ENCODE data around the gene KLHL40. TPM values are rescaled to one million over a fixed set of nuclear protein-coding genes. Genes with fewer than 3 reads are reported as not detected.

KLHL40 gene, protein sequence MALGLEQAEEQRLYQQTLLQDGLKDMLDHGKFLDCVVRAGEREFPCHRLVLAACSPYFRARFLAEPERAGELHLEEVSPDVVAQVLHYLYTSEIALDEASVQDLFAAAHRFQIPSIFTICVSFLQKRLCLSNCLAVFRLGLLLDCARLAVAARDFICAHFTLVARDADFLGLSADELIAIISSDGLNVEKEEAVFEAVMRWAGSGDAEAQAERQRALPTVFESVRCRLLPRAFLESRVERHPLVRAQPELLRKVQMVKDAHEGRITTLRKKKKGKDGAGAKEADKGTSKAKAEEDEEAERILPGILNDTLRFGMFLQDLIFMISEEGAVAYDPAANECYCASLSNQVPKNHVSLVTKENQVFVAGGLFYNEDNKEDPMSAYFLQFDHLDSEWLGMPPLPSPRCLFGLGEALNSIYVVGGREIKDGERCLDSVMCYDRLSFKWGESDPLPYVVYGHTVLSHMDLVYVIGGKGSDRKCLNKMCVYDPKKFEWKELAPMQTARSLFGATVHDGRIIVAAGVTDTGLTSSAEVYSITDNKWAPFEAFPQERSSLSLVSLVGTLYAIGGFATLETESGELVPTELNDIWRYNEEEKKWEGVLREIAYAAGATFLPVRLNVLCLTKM
- total RNA-seq: 179 TPM

DNA sequence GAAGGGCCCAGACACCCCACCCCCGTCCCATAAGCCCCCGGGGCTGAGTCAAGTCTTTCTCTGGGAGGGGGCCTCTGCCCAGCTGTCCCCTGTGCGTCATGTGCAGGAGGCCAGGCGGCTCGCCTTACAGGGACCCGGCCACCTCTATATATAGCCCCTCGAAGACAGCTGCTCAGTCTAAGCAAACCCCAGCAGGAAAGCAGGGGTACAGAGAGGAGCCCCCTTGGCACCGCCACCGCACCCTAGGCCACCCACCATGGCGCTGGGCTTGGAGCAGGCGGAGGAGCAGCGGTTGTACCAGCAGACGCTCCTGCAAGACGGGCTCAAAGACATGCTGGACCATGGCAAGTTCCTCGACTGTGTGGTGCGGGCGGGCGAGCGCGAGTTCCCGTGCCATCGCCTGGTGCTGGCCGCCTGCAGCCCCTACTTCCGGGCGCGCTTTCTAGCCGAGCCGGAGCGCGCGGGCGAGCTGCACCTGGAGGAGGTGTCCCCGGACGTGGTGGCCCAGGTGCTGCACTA is at the start of gene KLHL40:
Gene KLHL40, plus strand, starts transcription at position 175 of the 519 bp plus-strand sequence. Its CDS starts 82 bp downstream, at position 257.
- Histone ChIP-seq H3K27me3 (ENCODE audit: control insufficient read depth in 3 of 3, insufficient read depth in 3 of 3, low read length in 3 of 3) (peaks cover 0 to 6% (median 0%) of the 10 kb centered on the region in 3 donors), H3K4me3 (ENCODE audit: low read length in 3 of 3) (peak within 1 kb of the TSS; percentile 71 to 97 (median 77)), H3K9me3 (ENCODE audit: control insufficient read depth in 3 of 3, low read length in 3 of 3) (no peaks in the 10 kb centered on the region), H3K27ac (ENCODE audit: low read depth, low read length) (peak within 1 kb of the TSS; percentile 95), H3K36me3 (ENCODE audit: control insufficient read depth in 3 of 3, insufficient read depth in 3 of 3, low read length in 3 of 3) (peaks cover 0 to 41% (median 17%) of the 10 kb centered on the region in 3 donors), H3K4me1 (ENCODE audit: control insufficient read depth in 3 of 3, insufficient read depth in 3 of 3, low read length in 3 of 3) (peaks cover 46 to 75% (median 58%) of the 10 kb centered on the region in 3 donors), H3K9ac (ENCODE audit: low read depth in 1 of 3, low read length in 3 of 3) (peak within 1 kb of the TSS; percentile 78 to 96 (median 87))

- Histone ChIP-seq H3K36me3 (ENCODE audit: control insufficient read depth in 3 of 3, insufficient read depth in 3 of 3, low read length in 3 of 3) (peaks cover 51 to 73% (median 73%) of the 10 kb centered on the region in 3 donors), H3K27ac (ENCODE audit: low read depth, low read length) (no peak overlapping the region)
Observed at GRCh38 chr3:42637001-42637400, 48.3 kb upstream of the KLHL40 start.

GRCh38 chr3:42638339-42638842 is 46.9 kb upstream of the KLHL40 start:
- Histone ChIP-seq H3K4me1 (ENCODE audit: control insufficient read depth in 3 of 3, insufficient read depth in 3 of 3, low read length in 3 of 3) (peaks cover 0 to 2% (median 0%) of the 10 kb centered on the region in 3 donors), H3K36me3 (ENCODE audit: control insufficient read depth in 3 of 3, insufficient read depth in 3 of 3, low read length in 3 of 3) (peaks cover 57 to 78% (median 75%) of the 10 kb centered on the region in 3 donors), H3K9me3 (ENCODE audit: control insufficient read depth in 3 of 3, low read length in 3 of 3) (no peaks in the 10 kb centered on the region), H3K4me3 (ENCODE audit: low read length in 3 of 3) (no peak overlapping the region), H3K27ac (ENCODE audit: low read depth, low read length) (no peak overlapping the region), H3K9ac (ENCODE audit: low read depth in 1 of 3, low read length in 3 of 3) (no peak overlapping the region), H3K27me3 (ENCODE audit: control insufficient read depth in 3 of 3, insufficient read depth in 3 of 3, low read length in 3 of 3) (no peaks in the 10 kb centered on the region)

More at GRCh38 chr3:42637001-42637400, 48.3 kb upstream of the KLHL40 start:
- Histone ChIP-seq H3K9ac (ENCODE audit: low read depth in 1 of 3, low read length in 3 of 3) (no peak overlapping the region), H3K4me1 (ENCODE audit: control insufficient read depth in 3 of 3, insufficient read depth in 3 of 3, low read length in 3 of 3) (peaks cover 0 to 2% (median 0%) of the 10 kb centered on the region in 3 donors), H3K4me3 (ENCODE audit: low read length in 3 of 3) (no peak overlapping the region), H3K27me3 (ENCODE audit: control insufficient read depth in 3 of 3, insufficient read depth in 3 of 3, low read length in 3 of 3) (no peaks in the 10 kb centered on the region), H3K9me3 (ENCODE audit: control insufficient read depth in 3 of 3, low read length in 3 of 3) (no peaks in the 10 kb centered on the region)

GRCh38 chr3:42639192-42639591 is 46.1 kb upstream of the KLHL40 start:
- Histone ChIP-seq H3K27me3 (ENCODE audit: control insufficient read depth in 3 of 3, insufficient read depth in 3 of 3, low read length in 3 of 3) (no peaks in the 10 kb centered on the region), H3K36me3 (ENCODE audit: control insufficient read depth in 3 of 3, insufficient read depth in 3 of 3, low read length in 3 of 3) (peaks cover 58 to 79% (median 75%) of the 10 kb centered on the region in 3 donors), H3K9me3 (ENCODE audit: control insufficient read depth in 3 of 3, low read length in 3 of 3) (no peaks in the 10 kb centered on the region), H3K4me1 (ENCODE audit: control insufficient read depth in 3 of 3, insufficient read depth in 3 of 3, low read length in 3 of 3) (peaks cover 0 to 2% (median 0%) of the 10 kb centered on the region in 3 donors), H3K4me3 (ENCODE audit: low read length in 3 of 3) (no peak overlapping the region), H3K27ac (ENCODE audit: low read depth, low read length) (no peak overlapping the region), H3K9ac (ENCODE audit: low read depth in 1 of 3, low read length in 3 of 3) (no peak overlapping the region)

DNA sequence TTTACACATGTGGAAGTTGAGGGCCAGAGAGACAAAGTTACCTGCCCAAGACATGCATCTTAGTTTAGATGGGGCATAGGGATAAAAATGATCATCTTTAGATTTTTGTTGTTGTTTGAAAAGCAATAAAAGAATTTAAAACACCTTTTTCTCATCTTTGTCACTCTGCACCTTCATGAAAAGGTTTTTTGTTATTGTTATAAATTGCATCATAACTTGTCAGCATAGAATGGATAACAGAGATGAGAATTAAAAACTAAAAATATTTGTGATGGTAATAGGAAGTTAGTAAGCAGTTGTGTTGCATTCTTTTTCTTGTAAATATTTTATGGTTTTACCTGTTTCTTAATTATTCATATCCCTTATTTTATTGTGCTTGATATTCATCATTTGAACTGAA is 45.2 kb upstream of the KLHL40 start:
- H3K4me3 ChIP-seq (ENCODE audit: low read length in 3 of 3): no peak overlapping the region
- H3K36me3 ChIP-seq (ENCODE audit: control insufficient read depth in 3 of 3, insufficient read depth in 3 of 3, low read length in 3 of 3): peaks cover 65 to 86% (median 77%) of the 10 kb centered on the region in 3 donors
- peaks cover 0 to 2% (median 0%) of the 10 kb centered on the region in 3 donors for H3K4me1 ChIP-seq (ENCODE audit: control insufficient read depth in 3 of 3, insufficient read depth in 3 of 3, low read length in 3 of 3)
- H3K9me3 ChIP-seq (ENCODE audit: control insufficient read depth in 3 of 3, low read length in 3 of 3): no peaks in the 10 kb centered on the region
- H3K27ac ChIP-seq (ENCODE audit: low read depth, low read length): no peak overlapping the region
- no peaks in the 10 kb centered on the region for H3K27me3 ChIP-seq (ENCODE audit: control insufficient read depth in 3 of 3, insufficient read depth in 3 of 3, low read length in 3 of 3)
- no peak overlapping the region for H3K9ac ChIP-seq (ENCODE audit: low read depth in 1 of 3, low read length in 3 of 3)

DNA sequence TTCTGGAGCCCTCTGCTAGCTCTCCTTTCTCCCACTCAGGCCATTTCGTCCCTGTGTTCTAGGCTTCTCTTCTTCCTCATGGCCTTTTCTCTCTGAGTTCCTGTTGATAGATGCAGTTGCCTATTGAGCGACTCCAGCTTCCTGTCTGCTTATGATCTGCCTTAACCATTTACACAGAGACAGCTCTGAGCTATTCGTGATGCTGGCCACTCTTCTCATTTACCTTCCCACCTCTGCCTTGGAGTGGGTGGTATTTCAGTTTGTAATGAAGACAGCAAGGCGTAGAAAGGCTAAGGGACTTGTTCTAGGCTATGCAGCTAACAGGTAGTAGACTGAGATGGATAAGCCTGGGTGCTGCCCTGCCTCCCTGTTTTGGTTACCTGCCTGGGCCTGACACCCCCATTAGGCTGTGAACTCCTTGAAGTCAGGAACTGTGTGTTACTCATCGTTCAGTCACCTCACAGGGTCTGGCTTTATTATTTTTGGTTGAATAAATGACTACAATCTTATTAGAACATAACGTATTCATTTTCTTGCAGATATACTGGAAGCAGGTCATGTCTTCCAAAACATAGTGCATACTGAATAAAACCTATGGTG is 44.5 kb upstream of the KLHL40 start:
- Histone ChIP-seq H3K4me3 (ENCODE audit: low read length in 3 of 3) (no peak overlapping the region), H3K9ac (ENCODE audit: low read depth in 1 of 3, low read length in 3 of 3) (no peak overlapping the region), H3K27me3 (ENCODE audit: control insufficient read depth in 3 of 3, insufficient read depth in 3 of 3, low read length in 3 of 3) (no peaks in the 10 kb centered on the region), H3K4me1 (ENCODE audit: control insufficient read depth in 3 of 3, insufficient read depth in 3 of 3, low read length in 3 of 3) (peaks cover 0 to 2% (median 0%) of the 10 kb centered on the region in 3 donors), H3K9me3 (ENCODE audit: control insufficient read depth in 3 of 3, low read length in 3 of 3) (no peaks in the 10 kb centered on the region), H3K36me3 (ENCODE audit: control insufficient read depth in 3 of 3, insufficient read depth in 3 of 3, low read length in 3 of 3) (peaks cover 63 to 86% (median 78%) of the 10 kb centered on the region in 3 donors), H3K27ac (ENCODE audit: low read depth, low read length) (no peak overlapping the region)

DNA sequence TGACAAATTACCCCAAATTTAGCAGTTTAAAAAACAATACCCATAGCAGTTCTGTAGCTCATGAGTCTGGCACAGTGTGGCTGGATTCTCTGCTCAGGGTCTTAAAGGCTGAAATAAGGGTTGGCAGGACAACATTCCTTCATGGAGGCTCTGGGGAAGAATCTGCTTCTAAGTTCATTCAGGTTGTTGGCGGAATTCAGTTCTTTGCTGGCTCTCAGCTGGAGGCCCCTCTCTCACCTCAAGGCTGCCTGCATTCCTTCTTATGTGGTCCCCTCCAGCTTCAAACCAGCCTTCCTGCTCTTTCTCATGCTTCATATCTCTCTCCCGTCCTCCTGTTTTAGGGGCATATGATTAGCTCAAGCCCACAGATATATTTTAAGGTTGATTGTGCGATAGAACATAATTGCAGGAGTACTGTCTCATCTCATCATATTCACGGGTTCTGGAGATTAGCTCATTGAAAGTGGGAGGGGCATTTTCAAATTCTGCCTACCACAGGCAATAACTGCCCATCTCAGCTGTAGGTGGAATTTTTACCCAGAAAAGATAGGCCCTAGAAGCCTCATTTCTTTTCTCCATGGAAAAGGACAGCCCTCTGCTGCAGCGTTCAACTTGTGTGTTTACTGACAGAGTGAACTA is 37.4 kb upstream of the KLHL40 start:
- Histone ChIP-seq H3K4me3 (ENCODE audit: low read length in 3 of 3) (no peak overlapping the region), H3K9me3 (ENCODE audit: control insufficient read depth in 3 of 3, low read length in 3 of 3) (no peaks in the 10 kb centered on the region), H3K9ac (ENCODE audit: low read depth in 1 of 3, low read length in 3 of 3) (no peak overlapping the region), H3K4me1 (ENCODE audit: control insufficient read depth in 3 of 3, insufficient read depth in 3 of 3, low read length in 3 of 3) (peaks cover 16 to 20% (median 16%) of the 10 kb centered on the region in 3 donors), H3K36me3 (ENCODE audit: control insufficient read depth in 3 of 3, insufficient read depth in 3 of 3, low read length in 3 of 3) (peaks cover 26 to 51% (median 41%) of the 10 kb centered on the region in 3 donors), H3K27me3 (ENCODE audit: control insufficient read depth in 3 of 3, insufficient read depth in 3 of 3, low read length in 3 of 3) (no peaks in the 10 kb centered on the region), H3K27ac (ENCODE audit: low read depth, low read length) (no peak overlapping the region)

DNA sequence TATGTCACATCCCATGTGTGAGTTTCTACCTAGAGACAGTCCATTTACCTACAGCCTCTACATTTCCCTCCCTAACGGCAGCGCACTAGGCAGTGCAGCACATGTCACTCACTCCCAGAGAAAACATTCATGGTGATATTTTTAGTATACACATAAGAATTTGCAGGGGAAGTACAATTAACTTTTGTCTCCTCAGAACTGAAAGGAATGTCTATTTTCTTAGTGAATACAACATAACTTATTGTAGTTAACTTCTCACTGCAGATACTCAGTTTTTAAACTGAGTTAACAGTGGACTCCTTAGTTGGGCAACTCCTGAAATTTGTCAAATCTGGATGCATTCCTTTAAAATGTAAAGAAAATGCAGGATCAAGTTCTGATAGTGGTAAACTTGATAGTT is 36.3 kb upstream of the KLHL40 start:
- H3K4me1 ChIP-seq (ENCODE audit: control insufficient read depth in 3 of 3, insufficient read depth in 3 of 3, low read length in 3 of 3): peaks cover 25 to 30% (median 26%) of the 10 kb centered on the region in 3 donors
- peaks cover 19 to 41% (median 31%) of the 10 kb centered on the region in 3 donors for H3K36me3 ChIP-seq (ENCODE audit: control insufficient read depth in 3 of 3, insufficient read depth in 3 of 3, low read length in 3 of 3)
- no peaks in the 10 kb centered on the region for H3K27me3 ChIP-seq (ENCODE audit: control insufficient read depth in 3 of 3, insufficient read depth in 3 of 3, low read length in 3 of 3)
- H3K9ac ChIP-seq (ENCODE audit: low read depth in 1 of 3, low read length in 3 of 3): no peak overlapping the region
- no peak overlapping the region for H3K4me3 ChIP-seq (ENCODE audit: low read length in 3 of 3)
- no peaks in the 10 kb centered on the region for H3K9me3 ChIP-seq (ENCODE audit: control insufficient read depth in 3 of 3, low read length in 3 of 3)
- H3K27ac ChIP-seq (ENCODE audit: low read depth, low read length): no peak overlapping the region

GRCh38 chr3:42649783-42650182 is 35.6 kb upstream of the KLHL40 start:
- H3K27ac ChIP-seq (ENCODE audit: low read depth, low read length): no peak overlapping the region
- no peak overlapping the region for H3K9ac ChIP-seq (ENCODE audit: low read depth in 1 of 3, low read length in 3 of 3)

More at GRCh38 chr3:42649783-42650182, 35.6 kb upstream of the KLHL40 start:
- Histone ChIP-seq H3K27me3 (ENCODE audit: control insufficient read depth in 3 of 3, insufficient read depth in 3 of 3, low read length in 3 of 3) (no peaks in the 10 kb centered on the region), H3K4me3 (ENCODE audit: low read length in 3 of 3) (no peak overlapping the region), H3K36me3 (ENCODE audit: control insufficient read depth in 3 of 3, insufficient read depth in 3 of 3, low read length in 3 of 3) (peaks cover 11 to 34% (median 24%) of the 10 kb centered on the region in 3 donors), H3K9me3 (ENCODE audit: control insufficient read depth in 3 of 3, low read length in 3 of 3) (no peaks in the 10 kb centered on the region), H3K4me1 (ENCODE audit: control insufficient read depth in 3 of 3, insufficient read depth in 3 of 3, low read length in 3 of 3) (peaks cover 25 to 30% (median 26%) of the 10 kb centered on the region in 3 donors)

All from skeletal muscle tissue (tissue), 4 donors.